ENCODE data around the gene PARD3B.

PARD3B gene

DNA sequence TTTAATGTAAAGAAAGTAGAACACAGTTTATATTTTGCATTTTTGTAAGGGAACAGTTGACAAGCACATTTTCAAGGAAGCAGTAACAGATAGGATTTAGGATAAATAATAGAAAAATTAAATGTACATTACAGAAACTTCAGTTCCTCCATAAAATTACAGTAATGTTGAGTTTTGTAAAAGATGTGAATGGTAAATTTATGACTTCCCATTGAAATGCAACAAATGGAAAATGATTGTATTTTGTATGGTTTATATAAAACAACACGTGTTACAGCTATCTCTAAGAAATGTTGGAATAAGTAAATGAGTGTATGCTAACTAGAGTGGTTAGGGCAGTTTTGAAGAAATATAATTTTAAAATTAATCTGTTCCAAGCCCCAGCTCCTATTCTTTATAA is 227.3 kb downstream of the PARD3B start:
- no peak for DNase-seq

DNA sequence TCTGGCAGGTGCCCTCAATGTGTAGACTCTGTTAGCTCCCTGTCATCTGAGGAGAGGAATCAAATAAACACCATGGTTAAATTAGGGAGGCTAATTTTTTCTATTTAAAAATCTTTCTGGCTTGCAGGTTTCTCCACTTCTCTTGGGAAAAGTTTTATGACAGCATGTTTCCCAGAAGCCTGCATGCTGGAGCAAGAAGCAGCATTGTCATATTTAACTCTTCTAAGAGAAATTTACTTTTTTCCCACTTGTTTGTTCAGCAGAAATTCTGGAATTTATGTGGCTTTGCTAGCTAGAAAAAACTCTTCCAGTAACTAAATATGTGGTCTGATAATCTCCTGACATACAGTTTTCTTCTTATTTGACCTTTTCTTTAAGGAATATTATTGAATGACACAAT is 230.5 kb downstream of the PARD3B start:
- DNase-seq = no peak

DNA sequence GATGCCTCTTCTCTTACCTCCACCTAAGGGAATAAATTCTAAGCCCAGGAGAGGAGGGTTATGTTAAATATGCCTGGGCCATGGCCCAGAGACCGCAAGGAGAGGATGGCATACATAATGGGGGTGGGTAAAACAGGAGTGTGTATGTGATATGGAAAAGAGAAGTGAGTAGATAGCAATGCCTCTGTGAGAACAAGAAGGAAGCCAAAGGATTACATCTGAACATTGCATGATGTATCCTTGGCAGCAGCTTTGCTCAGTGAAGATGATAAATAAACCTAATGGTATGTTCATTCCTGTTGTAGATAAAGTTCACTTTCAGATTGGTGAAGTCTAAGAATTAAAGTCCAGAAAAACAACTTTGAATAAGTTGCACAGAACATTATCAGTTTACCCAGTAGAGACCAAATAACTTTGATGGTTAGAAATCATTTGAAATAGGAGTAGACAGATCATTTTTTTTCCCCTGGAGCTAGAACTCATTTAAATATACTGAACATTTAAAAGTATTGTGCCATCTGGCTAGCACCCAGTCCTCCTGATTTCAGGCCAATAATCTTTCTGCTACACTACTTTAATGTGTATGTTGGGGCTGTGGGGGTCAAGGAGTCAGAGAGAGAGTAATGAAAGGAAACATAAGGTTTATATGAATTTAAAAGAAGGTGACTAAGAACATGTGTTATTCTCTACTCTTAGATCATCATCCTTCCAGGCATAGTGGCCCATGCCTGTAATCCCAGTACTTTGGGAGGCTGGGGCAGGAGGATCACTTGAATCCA is 231.7 kb downstream of the PARD3B start:
- DNase-seq = no peak

DNA sequence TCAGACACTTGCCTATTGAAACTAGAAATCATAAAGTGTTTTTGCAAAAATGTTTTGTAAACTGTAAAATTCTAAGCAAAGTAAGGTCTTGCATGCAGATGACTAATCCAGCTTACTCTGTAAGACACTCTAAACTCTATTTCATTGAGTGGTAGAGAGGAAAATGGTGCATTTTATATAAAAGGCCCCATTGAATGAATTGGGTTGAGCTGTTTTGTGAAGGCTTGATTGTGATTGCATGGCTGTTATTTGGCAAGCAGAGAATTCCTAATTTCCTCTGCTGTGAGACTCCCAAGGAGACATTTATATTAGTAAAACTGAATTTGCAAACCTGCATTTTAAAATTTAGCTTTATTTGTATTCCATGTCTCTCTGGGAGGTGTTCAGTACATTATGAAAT is 234.5 kb downstream of the PARD3B start:
- DNase-seq = no peak

DNA sequence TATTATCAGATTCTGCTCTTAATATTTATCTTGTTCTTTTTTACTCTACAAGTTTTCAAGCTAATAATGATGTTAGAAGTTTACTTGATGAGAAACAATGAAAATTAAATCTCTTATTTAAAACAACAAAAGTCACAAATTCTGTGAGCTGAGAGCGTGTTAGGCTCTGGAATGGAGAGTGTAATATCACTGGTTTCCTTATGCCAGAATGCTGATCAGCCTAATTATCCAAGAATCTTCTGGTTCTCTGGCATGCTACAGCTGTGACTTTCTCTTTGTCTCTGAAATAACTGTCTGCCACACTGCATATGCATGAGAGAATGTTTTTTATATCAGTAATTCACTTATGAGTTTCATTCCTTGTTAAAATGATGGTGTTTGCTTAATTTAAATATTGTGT is 236.7 kb downstream of the PARD3B start:
- DNase-seq = no peak

DNA sequence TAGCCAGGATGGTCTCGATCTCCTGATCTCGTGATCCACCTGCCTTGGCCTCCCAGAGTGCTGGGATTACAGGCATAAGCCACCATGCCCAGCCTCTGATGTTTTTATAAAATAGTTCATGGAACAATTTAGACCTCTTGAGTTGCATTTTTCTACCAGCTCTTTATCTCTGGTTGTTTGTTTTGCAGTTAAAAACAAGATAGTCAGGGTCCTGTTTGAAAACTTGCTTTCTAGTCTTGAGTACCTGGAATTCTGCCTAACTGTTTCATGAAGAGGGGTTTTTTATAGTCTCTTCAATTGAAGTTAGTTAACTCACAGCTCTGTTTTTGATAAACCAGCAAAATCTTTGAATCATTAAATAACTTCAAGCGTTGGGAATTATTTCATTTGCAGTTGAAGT is 244.8 kb downstream of the PARD3B start:
- no peak for DNase-seq

DNA sequence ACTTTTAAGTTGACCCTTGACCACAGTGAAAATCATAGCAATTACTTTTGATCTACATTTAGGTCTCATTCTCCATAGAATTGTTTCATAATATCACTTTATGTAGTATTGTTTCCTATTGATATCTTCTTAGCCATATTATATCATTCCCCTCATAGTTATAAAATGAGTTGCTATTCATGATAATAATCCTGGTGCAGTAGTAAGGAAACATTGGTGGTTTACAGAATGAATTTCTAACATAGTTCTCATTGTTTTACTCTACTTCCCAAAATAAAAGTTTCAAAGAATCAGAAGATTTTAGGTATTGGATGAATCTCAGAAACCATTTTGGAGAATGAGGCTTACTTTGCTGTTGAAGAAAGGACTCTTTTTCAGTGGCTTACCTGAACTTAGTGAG is 246.0 kb downstream of the PARD3B start:
- no peak for DNase-seq

DNA sequence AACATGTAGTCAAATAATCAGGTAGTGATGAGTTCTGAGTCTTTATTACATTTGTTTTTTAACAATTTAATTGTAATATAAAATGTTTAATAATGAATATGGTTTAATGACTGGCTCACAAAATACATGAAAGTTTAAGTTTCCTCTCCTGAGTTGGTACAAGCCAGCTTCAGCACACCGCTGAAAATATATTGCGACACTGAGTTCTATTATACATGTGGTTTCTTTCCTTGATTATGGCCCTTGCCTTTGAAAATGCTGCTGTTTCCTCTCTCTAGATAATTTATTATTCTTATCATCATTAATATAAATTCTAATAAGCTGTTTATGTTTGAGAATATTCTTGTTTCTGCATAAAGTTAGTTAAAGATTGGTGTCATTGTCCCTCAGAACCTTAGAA is 249.3 kb downstream of the PARD3B start:
- no peak for DNase-seq

DNA sequence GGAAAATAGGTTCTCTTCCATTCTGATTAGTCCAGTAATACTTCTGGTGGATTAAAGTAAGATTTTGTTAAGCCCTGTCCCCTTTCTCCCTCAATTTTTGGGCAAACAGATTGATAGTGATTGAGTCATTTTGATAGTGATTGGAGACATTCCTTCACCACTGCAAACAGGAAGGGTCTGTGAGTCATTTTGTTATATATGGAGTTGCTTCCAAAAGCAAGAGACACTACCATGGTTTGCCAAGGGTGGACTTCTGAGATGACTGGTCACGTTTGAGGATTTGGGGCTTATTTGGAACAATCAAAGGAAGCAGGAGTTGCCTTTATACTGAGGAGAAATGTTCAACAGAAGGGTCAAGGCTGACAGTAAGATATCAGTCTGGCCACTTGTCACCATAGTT is 249.9 kb downstream of the PARD3B start:
- DNase-seq = no peak

DNA sequence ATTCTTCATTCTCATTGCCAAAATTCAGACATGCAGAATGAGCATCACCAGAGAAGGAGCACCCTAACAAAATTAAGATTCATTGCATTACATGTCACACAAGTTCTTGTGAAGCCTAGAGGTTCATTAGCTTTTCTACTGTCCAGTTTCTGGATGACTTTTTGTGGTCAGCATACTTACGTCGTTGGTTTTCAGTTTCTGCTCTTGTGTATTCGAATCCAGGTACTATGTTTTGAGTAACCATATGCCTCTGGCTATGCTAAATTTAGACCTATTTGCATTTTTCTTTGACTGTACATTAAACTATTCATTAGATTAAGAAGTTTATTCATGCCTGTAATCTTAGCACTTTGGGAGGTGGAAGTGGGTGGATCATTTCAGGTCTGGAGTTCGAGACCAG is 251.3 kb downstream of the PARD3B start:
- DNase-seq = no peak

DNA sequence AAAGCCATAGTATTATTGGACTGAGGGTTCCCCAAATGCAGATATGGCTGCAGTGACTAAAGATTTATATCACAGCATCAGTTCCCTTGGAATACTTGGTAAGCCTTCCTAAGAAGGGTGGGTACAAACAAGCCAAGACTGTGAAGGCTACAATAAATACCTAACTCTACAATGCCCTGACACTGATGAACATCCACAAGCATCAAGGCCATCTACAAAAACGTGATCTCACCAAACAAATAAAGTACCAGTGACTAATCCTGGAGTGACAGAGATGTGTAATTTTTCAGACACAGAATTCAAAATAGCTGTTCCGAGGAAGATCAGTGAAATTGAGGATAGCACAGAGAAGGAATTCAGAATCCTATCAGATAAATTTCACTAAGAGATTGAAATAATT is 254.5 kb downstream of the PARD3B start:
- DNase-seq = no peak

DNA sequence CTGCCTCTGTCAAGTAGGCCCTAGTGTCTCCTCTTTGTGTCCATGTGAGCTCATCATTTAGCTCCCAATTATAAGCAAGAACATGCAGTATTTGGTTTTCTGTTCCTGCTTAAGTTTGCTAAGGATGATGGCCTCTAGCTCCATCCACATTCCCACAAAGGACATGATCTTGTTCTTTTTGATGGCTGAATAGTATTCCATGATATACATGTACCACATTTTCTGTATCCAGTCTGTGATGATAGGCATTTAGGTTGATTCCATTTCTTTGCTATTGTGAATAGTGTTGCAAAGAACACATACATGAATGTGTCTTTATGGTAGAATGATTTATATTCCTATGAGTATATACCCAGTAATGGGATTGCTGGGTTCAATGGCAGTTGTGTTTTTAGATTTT is 263.2 kb downstream of the PARD3B start:
- DNase-seq = no peak

DNA sequence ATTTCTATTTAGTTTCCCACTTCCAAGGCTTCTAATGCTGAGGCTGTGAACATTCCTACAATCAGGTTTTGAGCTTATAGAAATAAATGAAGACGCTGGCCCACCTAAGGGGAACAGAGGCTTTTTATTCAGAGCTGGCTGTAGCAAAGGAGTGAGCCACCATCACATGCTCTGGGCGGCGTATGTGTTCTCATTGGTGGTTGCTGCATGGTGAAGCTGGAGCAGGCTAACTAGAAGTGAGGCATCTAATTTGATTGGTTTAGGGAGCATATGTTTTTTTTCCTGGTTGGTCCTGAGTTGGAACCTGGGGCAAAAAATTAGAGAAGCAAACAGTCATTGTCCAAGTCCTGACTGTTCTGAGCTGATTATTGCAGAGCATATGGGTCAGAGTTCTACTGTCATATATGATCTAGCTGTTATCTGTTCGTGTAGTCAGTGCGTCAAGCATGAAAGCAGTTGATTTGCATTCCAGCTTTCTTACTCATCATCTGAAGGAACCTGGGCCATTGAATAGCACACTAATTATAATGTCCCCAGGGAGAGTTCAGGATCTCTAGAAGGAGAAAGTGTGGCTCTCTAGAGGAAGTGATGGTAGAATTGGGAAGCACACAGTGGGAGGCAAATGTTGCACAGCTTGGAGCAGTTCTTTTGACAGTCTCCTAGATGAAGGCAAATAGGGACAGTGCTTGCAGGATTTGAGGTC is 279.6 kb downstream of the PARD3B start:
- no peak for DNase-seq

DNA sequence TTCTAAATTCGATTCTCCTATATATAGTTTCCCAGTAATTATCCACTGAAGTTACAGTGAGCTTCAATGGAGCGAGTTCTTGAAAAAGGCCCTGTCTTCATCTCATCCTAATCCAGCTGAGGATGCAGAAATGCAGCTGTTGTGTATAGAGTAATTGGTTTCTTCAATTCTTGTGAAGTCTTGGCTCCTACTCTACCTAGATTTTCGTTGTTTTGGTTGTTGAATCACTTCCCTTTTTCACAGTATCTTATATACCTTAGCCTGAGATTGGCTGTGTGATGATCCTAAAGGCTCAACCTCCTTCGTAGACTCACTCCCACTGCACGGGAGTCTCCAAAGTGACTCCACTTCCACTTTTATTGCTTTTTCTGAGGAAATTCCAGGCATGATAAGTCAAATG is 280.4 kb downstream of the PARD3B start:
- DNase-seq = no peak

DNA sequence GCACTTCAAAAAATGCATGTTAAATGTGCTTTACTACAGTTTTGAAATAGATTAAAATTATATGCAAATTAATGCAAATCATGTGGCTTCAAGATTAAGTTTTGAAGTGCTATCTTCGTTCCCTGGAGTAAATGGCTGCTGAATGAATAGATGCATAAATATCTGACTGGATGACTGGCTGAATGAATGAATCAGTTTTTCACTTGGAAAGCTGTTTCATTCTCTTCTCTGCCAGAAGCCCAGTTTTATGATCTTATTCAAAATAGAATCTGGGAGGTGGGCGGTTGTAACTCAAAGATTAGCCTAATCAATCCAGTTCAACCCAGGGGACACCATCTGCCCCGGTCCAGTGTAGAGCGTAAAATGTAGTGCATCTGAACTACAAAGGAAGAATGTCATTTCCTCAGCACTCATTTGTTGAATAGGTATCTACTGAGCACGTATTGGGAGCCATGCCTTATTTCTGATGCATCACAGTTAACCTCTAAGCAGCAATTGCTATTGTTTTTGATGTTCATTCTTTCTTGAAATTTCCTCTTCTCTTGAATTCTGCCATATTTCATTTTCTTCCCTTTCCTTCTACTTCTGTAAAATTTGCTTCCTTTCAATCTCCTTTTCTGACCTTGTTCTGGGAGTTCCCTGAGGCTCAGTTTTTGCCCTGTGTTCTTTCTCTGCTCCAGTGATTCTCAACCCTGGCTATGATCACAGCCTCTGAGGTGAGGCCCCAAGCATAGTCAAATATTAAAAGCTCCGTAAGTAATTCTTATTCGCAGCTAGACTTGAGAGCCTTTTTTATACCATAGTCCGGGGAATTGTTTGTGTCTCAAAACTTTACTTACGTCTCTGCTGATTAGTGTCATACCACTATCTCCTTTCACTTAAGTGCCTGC is 282.7 kb downstream of the PARD3B start:
- no peak for DNase-seq

DNA sequence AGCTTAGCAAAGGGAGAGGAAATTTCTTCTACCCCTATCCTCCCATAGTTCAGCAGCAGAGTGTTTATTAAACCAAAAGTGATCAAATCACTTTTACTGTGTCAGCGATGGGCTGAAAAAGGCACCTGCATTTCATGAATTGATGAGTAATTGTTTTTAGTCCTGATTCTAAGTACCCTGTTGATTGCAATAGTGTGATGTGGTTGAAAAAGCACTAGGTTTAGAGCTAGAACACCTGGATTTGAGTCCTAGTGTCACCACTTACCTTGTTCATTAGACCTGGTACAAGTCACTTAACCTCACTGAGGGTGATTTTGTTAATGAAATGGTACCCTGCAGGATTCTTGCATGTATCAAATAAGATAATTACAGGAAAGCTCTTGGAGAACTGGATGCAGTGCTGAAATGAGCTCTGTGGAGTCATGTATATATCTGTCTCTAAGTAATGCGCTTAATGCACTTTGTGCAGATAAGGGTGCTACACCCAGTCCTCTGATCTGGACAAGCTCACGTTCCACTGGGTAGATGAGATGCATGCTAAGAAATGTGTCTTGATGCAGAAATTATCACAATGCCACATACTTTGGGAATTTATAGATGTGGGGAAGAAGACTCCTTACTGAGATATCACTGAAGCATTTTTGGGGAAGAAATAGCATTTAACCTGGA is 289.6 kb downstream of the PARD3B start:
- DNase-seq = no peak

DNA sequence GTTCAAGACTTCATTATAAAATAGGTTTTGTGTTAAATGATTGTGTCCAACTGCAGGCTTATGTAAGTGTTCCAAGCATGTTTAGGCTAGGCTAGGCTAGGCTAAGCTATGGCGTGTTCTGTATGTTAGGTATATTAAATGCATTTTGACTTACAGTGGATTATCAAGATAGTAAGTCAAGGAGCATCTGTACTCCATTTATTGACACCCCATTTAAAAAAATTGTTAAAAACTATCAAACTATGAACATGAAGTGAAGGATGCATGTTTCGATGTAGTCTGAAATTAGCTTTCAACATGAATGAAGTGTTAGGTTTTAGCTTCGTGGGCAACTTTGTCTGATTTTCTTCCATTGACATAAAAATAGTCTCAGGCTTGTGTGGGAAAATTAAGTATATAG is 290.5 kb downstream of the PARD3B start:
- DNase-seq = no peak

DNA sequence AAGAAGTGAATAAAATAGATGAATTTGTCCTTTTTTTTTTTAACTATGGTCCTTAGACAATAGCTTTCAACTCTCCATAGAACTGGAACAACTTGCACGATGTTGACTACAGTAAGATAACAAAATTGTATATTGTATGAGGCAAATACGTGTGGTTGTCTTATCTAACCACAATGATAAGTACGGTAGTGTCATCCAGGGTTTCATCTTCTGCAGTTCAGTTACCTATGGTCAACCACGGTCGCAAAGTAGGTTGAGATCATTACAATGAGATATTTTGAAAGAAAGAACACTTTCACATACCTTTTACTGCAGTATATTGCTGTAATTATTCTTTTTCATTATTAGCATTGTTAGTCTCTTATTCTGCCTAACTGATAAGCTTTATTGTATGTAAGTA is 295.2 kb downstream of the PARD3B start:
- DNase-seq = no peak

DNA sequence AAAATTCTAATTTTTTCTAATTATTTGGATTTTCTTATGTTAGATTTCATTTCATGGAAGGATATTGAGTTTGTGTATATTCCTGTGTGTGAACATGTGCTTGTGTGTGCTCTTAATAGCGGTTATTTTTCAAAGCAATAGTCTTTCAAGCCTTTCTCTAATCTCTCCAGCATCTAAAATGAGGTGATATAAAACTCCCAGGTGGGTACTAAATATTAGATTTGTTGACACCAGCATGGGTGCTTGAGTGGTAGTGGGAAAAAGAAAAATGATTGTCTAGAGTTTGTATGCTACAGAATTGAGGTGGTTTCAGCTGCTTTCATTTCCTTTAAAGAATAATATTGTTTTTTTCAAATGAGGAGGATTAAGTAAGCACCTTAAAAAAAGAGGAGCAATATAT is 296.8 kb downstream of the PARD3B start:
- DNase-seq = no peak

DNA sequence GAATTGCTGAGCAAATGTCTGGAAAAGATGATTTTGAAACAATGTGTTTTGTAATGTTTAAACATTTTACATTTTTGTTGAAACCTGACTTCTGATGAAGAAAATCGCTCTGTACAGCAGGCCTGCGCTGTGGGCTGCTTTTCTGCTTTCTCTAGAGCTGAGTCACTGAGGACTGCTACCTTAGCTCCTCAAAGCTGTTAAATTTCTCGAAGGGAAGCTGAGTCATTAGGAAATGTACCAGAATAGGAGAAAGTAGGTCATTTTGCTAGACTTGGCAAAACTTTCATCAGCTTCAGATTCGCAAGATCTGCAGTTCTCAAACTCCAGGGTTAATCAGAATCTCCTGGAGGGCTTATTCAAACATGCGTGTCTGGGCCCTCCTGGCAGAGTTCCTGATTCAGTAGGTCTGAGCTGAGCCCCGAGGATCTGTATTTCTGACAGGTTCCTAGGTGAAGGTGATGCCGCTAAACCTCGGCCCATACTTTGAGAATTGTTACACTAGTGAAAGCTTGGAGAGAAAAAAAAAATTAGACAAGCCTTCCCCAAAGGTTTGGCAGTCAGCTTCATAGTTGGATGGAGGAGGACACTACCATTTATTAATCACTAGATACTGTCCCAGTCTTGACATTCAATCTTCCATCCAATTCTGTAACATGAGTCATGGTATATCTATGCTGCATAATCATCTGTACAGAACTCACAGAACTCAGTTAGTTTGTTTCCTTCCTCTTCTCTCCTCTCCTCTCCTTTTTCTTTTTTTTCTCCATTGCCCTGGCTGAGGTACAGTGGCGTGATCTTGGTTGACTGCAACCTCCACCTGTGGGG is 297.6 kb downstream of the PARD3B start:
- no peak for DNase-seq

DNA sequence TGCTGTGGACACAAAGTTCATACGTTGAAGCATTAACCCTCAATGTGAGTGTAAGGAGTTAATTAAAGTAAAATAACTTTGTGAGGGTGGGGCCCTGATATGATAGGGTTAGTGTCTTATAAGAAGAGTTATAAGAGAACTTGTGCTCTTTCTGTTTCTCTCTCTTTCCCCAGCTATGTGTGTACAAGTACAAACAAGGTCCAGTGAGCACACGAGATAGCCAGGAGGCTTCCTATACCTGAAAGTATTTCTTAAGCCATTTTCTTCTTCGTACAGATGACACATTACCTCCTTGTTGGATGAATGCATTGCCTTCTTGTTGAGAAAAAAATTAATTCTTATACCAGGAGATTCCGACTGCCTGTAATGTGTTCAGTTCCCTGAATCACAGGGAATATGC is 301.2 kb downstream of the PARD3B start:
- no peak for DNase-seq

DNA sequence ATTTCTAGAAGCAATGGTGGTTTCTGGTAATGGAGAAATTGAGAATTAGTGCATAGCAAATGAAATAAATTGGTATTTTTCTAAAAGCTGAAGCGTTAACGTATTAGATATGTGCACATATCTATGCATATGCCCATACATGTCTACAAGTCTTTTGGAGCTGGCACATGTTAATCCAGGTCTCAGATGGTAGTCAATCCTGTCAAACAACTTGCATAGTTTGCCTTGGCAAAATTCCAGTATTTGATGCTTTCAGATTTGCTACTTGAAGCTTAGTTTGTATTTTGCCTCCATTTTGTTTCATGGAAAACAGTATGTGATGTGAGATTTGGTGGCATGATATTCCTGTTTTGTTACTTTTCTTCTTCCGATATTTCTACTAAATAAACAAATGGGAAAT is 304.6 kb downstream of the PARD3B start:
- DNase-seq = peak; percentile 20
